ENCODE data around the gene PPTC7.
"Not testable (repeated sequence)": the region's sequence is repeated elsewhere in the genome, so short reads cannot be mapped to it uniquely, and the experiment has no call there.

Gene PPTC7

DNA sequence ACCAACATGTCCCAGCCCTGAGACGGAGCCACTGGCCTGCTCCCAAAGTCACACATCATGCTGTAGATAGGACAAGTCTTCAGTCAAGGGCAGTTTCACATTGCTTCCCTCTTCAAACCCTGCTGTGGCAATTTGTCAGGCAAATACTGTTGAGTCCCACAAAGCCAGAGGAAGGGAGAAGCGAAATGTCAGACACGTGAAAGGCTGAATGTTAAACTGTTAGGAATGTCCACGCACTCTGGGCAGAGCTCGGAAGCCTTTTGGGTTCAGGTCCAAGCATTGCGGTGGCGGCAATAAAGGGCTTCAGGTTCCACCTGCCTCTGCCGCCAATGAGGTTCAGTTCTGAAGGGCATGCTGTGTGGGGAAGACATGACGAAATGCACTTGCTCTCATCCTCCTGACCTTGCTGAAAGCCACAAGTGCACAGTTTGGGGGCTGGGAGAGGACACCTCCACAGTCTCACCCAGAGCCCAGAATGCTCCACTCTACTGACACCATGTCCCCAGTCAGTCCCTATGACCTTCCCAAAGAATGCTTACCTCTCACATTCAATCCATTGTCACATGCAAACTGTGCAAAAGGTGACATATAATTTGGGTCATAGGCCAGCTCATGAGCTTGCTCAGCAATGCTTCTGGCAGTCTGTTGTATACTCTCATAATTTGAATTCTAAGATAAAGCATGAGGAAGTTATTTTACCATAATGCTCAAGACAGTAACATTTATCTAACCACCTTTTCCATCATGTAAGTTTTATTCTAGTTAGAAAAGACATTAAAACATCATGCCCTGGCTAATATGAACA lies 45.3 kb downstream of the PPTC7 start:
- no peak for DNase-seq (ENCODE audit: low read depth in 2 of 3, low spot score in 1 of 3)

DNA sequence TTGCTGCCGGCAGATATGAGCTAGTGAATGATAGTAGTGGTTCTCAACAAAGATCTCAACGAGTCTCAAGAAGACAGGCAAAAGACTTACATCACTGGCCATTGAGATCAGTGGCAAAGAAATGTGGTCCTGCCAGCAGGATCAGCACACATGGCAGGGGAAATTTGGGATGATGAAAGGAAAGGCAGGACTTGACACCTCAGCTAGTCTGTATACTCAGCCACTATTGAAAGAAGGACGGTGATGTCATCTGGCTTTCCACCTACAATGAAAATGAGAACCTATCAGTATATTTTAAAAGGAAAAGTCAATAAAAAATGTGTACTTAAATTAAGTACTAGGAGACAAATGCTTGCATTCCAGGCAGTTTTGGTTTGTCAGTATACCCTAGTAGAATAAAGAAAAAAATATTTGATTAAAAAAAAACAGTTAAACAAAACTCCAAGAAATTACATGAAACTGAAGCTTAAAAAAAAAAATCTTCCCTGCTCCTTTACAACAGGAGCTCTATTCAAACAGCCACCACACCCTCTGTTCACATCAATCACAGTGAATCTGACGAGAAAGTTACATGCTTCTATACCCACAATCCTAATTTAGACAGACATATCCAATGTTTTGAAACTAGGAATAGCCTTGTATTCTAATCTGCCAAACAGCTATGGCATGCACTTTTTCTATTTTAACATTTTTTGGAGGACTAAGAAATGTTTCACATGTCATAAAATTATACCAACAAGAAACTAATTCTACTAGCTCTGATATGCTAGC lies 46.1 kb downstream of the PPTC7 start:
- no peak for DNase-seq (ENCODE audit: low read depth in 2 of 3, low spot score in 1 of 3)

GRCh38 chr12:110534811-110535210 lies 48.3 kb downstream of the PPTC7 start:
- no peak for DNase-seq (ENCODE audit: low read depth in 2 of 3, low spot score in 1 of 3)

DNA sequence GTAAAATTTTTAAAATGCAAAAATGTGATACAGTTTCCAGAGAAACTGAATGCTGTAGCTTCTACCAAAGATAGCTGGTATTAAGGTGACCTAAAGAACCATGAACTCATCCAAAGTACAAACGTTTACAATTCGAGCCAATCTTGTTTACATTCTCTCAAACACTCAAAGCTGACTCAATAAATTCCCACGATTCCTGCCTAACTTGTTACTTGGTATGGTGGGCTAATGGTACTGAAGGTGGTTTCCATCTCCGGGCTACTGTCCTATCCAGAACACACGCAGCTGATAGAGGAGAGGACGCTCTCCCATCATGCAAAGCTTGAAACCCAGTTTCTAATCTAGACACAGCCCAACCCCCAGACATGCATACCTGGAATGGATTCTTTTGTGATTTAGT lies 49.5 kb downstream of the PPTC7 start:
- DNase-seq (ENCODE audit: low read depth in 2 of 3, low spot score in 1 of 3), result no peak

DNA sequence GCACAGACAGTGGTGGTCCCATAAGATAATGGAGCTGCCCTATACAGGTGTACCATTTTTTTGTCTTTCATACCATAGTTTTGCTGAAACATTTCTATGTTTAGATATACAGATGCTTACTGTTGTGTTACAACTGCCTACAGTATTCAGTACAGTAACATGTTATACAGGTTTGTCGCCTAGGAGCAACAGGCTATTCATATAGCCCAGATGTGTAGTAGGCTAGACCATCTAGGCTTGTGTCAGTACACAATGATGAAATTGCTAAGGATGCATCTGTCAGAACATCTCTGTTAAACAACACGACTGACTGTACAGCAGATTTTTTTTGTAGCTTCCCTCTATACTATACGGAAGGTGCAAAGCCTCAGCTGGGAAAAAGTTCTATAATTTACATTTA lies 50.5 kb downstream of the PPTC7 start:
- DNase-seq (ENCODE audit: low read depth in 2 of 3, low spot score in 1 of 3), result no peak

GRCh38 chr12:110531741-110532333 lies 51.3 kb downstream of the PPTC7 start:
- DNase-seq (ENCODE audit: low read depth in 2 of 3, low spot score in 1 of 3), result no peak

GRCh38 chr12:110530511-110530910 lies 52.6 kb downstream of the PPTC7 start:
- no peak for DNase-seq (ENCODE audit: low read depth in 2 of 3, low spot score in 1 of 3)

DNA sequence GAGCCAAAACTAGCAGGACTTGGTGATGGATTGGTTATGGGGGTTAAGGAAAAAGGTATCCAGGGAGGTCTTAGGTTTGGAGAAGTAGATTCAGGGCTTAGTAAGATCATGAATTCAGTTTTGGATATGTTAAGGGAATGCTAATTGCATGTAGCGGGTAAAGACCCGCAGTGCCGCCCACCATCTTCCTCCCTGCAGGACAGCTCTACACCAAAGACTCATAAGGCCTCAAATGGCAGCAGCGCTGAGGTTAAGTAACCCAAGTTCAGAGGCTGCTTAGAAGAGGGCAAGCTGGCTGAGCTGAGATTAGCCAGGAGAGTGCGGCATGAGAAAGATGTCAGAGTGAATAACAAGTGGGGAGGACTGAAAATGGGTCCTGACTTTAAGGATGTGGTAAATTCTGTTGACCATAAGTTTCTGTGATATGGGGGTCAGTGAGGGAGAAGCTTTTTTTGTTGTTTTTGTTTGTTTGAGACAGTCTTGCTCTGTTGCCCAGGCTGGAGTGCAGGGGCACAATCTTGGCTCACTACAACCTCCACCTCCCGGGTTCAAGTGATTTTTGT lies 54.8 kb downstream of the PPTC7 start:
- DNase-seq (ENCODE audit: low read depth in 2 of 3, low spot score in 1 of 3), result no peak

- DNase-seq (ENCODE audit: low read depth in 2 of 3, low spot score in 1 of 3), result peak in 2 of 3 donors; percentile 19 to 25
These were observed 62.0 kb downstream of the PPTC7 start for GRCh38 chr12:110520876-110521712.

GRCh38 chr12:110518014-110518413 lies 65.1 kb downstream of the PPTC7 start:
- DNase-seq (ENCODE audit: low read depth in 2 of 3, low spot score in 1 of 3), result not testable (repeated sequence)

DNA sequence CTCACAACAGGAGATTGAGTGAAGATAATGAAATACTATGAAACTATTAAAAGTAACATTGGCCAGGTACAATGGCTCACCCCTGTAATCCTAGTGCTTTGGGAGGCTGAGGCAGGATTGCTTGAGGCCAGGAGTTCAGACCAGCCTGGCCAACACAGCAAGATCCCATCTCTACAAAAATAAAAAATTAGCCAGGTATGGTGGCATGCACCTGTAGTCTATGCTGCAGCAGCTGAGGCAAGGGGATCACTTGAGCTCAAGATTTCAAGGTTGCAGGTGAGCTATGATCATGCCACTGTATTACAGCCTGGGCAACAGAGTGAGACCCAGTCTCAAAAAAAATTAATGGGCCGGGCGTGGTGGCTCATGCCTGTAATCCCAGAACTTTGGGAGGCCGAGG lies 66.1 kb downstream of the PPTC7 start:
- DNase-seq (ENCODE audit: low read depth in 2 of 3, low spot score in 1 of 3), result no peak

DNA sequence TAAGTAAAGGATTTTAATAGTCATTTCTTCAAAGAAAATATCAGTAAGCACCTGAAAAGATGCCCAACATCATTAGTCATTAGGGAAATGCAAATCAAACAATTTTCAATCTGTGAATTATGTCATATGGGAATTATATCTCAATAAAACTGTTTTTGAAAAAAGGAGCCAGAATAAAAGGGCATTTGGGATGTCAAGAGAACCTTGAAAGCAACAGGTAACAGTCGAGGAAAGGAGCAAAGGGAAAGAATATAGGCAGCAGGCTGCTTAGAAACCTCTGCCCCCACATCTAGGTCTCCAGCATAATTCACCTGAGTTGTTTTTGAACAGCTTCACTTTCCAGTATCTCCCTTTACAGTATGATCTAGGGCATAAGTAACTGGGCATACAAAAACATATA lies 68.8 kb downstream of the PPTC7 start:
- DNase-seq (ENCODE audit: low read depth in 2 of 3, low spot score in 1 of 3), result no peak

- no peak for DNase-seq (ENCODE audit: low read depth in 2 of 3, low spot score in 1 of 3)
These were observed 69.3 kb downstream of the PPTC7 start for GRCh38 chr12:110513842-110514241.

GRCh38 chr12:110508071-110508586 lies 75.0 kb downstream of the PPTC7 start:
- DNase-seq (ENCODE audit: low read depth in 2 of 3, low spot score in 1 of 3), result no peak

DNA sequence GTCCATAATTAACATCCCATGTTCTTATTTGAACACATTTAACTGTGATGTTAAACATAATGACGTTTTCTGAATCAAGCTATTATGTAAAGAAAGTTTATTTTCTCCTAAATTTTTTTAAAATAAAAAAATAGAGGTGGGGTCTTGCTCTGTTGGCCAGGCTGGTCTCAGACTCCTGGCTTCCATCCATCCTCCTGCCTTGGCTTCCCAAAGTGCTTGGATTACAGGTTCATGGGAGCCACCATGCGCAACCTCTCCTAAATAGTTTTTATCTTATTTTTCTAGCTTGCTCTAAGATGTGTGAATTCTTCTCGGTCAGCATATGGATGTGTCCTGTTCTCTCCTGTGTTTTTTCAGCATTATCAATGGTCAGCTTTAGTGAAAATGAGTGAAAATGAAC lies 77.8 kb downstream of the PPTC7 start:
- DNase-seq (ENCODE audit: low read depth in 2 of 3, low spot score in 1 of 3), result no peak

DNA sequence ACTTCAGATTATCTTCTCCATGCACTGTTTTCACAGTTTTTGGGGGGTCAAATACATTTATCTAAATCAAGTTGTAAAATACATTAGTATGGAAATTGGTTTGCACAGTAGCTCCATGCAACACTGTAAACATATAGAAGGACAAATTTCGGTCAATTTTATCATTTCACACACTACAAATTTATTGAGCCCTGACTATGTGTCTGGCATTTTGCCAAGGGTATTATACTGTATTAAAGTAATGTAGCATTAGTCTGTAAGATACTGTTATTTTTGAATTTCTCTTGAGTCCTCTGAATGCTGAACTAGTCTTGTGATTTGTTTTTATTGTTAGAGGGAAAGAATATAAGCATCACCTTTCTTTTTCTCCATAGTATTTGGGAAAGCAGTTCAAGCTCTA lies 79.7 kb downstream of the PPTC7 start:
- no peak for DNase-seq (ENCODE audit: low read depth in 2 of 3, low spot score in 1 of 3)

DNA sequence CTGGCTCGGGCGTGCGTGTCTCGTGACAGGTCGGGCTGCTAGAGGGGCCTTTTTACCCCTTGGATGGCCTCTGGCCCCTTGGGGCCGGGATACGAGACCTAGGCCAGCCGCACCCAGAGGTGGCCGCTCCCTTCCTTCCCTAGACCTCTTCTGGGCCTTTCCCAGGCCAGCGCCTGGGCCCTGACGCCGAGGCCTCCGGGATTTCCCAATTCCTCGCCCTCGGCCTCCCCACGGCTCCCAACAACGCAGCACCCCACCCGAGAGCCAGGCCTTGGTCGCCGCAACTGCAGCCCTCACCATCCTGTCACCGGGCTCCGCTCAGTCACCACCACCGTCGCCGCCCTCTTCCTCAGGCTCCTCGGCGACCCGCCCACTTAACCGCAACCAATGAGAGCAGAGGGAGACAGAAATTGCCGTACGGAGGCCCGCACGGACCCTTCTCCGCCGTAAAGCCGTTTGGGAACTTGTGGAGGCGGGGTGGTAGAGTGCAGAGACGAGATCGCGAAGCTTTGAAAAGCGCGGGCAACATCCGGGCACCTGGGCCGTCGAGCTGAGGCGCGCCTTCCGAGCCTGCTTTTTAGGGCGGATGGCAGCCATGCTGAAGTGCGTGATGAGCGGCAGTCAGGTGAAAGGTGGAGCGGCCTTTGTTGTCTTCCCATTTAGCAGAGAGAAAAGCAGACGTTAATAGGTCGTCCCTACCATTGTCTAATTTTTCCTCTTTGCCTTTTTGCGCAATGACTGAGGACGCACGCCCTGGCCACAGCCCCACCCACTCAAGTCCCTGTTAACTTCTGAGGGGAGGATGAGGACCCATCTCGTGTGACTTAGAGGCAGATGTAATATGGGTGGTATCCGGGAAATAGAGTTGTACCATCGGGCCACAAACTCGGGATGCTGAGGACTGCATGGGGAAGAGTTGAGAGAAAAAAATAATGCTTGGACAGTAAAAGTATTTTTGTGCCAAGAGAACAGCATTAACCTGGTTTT lies 81.1 kb downstream of the PPTC7 start, which contains the start of the genes RAD9B and VPS29:
Gene RAD9B, plus strand, starts transcription at position 580 of the 987 bp plus-strand sequence. Its CDS starts 7 bp downstream, at position 587.
Gene VPS29, minus strand, starts transcription at position 360 of the 987 bp plus-strand sequence. Its CDS starts 60 bp downstream, at position 300.
- peak; percentile 98 to 99 (median 98) for DNase-seq (ENCODE audit: low read depth in 2 of 3, low spot score in 1 of 3)

DNA sequence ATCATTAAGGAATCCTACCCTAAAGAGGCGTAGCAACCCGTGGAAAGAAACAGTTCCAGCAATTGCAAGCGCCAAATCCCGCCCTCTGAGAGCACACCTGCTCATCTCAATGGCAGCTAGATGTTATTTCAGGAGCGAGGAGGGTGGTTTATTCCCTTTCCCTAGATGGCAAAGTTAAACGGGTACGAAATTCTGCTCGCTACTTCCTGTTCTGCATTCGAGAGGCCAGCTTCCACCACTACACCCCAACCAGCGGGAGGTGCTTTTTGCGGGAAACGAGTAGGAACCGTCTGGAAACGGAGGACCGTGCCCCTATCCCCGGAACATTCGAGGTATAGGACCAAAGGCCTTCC lies 81.7 kb downstream of the PPTC7 start:
- peak; percentile 4 to 18 (median 10) for DNase-seq (ENCODE audit: low read depth in 2 of 3, low spot score in 1 of 3)

GRCh38 chr12:110498984-110499706 lies 84.0 kb downstream of the PPTC7 start:
- DNase-seq (ENCODE audit: low read depth in 2 of 3, low spot score in 1 of 3), result no peak
